HepG2 (cell line): ENCODE measurements around the gene DLG1. TPM values are rescaled to one million over a fixed set of nuclear protein-coding genes. Genes with fewer than 3 reads are reported as not detected.

Experiments used
- ELF3 ChIP-seq: IDR thresholded peaks from 2 replicates; pipeline ENCODE4 v1.6.1; 2016; ENCODE audit warnings: missing genetic modification reagents, missing compliant biosample characterization
- FOSL2 ChIP-seq: sonication (generic); formaldehyde crosslinking; IDR thresholded peaks from 2 replicates; pipeline ENCODE4 v1.4.0; 2020; ENCODE audit warnings: missing genetic modification reagents
- FOXJ3 ChIP-seq: sonication (generic); formaldehyde crosslinking; IDR thresholded peaks from 2 replicates; pipeline ENCODE4 v1.4.0; 2020; ENCODE audit warnings: missing genetic modification reagents, mild to moderate bottlenecking, borderline replicate concordance
- HNF4A ChIP-seq: sonication (generic); formaldehyde crosslinking; IDR thresholded peaks from 2 replicates; pipeline ENCODE4 v1.4.0; 2020; ENCODE audit warnings: missing genetic modification reagents
- HOXA7 ChIP-seq: sonication (generic); formaldehyde crosslinking; IDR thresholded peaks from 2 replicates; pipeline ENCODE4 v1.8.1; 2022; ENCODE audit warnings: mild to moderate bottlenecking, missing genetic modification reagents, moderate library complexity
- IRF2 ChIP-seq: IDR thresholded peaks from 2 replicates; pipeline ENCODE4 v1.6.1; 2018; ENCODE audit warnings: missing genetic modification reagents, missing compliant biosample characterization
- MED13 ChIP-seq: sonication (generic); formaldehyde crosslinking; IDR thresholded peaks from 2 replicates; pipeline ENCODE4 v1.5.0; 2020; ENCODE audit warnings: missing genetic modification reagents
- MXD4 ChIP-seq: IDR thresholded peaks from 2 replicates; pipeline ENCODE4 v1.6.1; 2016; ENCODE audit warnings: mild to moderate bottlenecking, missing biosample characterization, missing genetic modification reagents
- PATZ1 ChIP-seq: sonication (generic); formaldehyde crosslinking; IDR thresholded peaks from 2 replicates; pipeline ENCODE4 v1.4.0; 2020; ENCODE audit warnings: missing genetic modification reagents
- REPIN1 ChIP-seq: sonication (generic); formaldehyde crosslinking; IDR thresholded peaks from 2 replicates; pipeline ENCODE4 v1.8.0; 2022; ENCODE audit warnings: missing genetic modification reagents, low read depth, mild to moderate bottlenecking, borderline replicate concordance
- SRSF1 ChIP-seq: fragments of 200-400 bp; formaldehyde crosslinking; optimal IDR thresholded peaks from 2 replicates; pipeline ENCODE3; 2017; ENCODE audit warnings: mild to moderate bottlenecking, low read depth, low read length, moderate library complexity
- ZNF17 ChIP-seq: sonication (generic); formaldehyde crosslinking; IDR thresholded peaks from 2 replicates; pipeline ENCODE4 v1.5.0; 2020; ENCODE audit warnings: mild to moderate bottlenecking, missing genetic modification reagents
- ZNF20 ChIP-seq: sonication (generic); formaldehyde crosslinking; IDR thresholded peaks from 2 replicates; pipeline ENCODE4 v1.4.0; 2020; ENCODE audit warnings: mild to moderate bottlenecking, moderate library complexity, missing genetic modification reagents
- ZNF354B ChIP-seq: sonication (generic); formaldehyde crosslinking; IDR thresholded peaks from 2 replicates; pipeline ENCODE4 v1.8.0; 2022; ENCODE audit warnings: mild to moderate bottlenecking, missing genetic modification reagents
- ZNF367 ChIP-seq: sonication (generic); formaldehyde crosslinking; IDR thresholded peaks from 2 replicates; pipeline ENCODE4 v1.4.0; 2020; ENCODE audit warnings: missing genetic modification reagents, borderline replicate concordance
- ZNF619 ChIP-seq: sonication (generic); formaldehyde crosslinking; IDR thresholded peaks from 2 replicates; pipeline ENCODE4 v1.4.0; 2020; ENCODE audit warnings: mild to moderate bottlenecking, missing genetic modification reagents
- ZNF720 ChIP-seq: sonication (generic); formaldehyde crosslinking; IDR thresholded peaks from 2 replicates; pipeline ENCODE4 v1.4.0; 2020; ENCODE audit warnings: missing genetic modification reagents
- ZSCAN20 ChIP-seq: sonication (generic); formaldehyde crosslinking; IDR thresholded peaks from 2 replicates; pipeline ENCODE4 v1.4.0; 2020; ENCODE audit warnings: missing genetic modification reagents, mild to moderate bottlenecking, borderline replicate concordance
- polyA plus RNA-seq, 8 experiments: library from polyadenylated mRNA; depleted of rRNA in 3 of 8; stranded (reverse) in 7 of 8; unstranded in 1 of 8; fragments of >200 nt; fragmentation: Illumina TruSeq in 4 of 8; extraction: Trizol in 4 of 8; gene quantifications; 2 replicates each; pipeline versions ENCODE4 v1.2.1 to v1.2.3, GENCODE V29; 2011 to 2016; ENCODE audit warnings: low read depth in 4 of 8, missing spikeins in 1 of 8, mixed read lengths in 1 of 8; ENCODE audit not compliant: insufficient read depth in 1 of 8
- total RNA-seq, 5 experiments: library from RNA; depleted of rRNA; stranded (reverse); fragments of >200 nt; fragmentation: Illumina TruSeq; extraction: Trizol; gene quantifications; 2 replicates each; pipeline ENCODE4 v1.2.3, GENCODE V29; 2016; ENCODE audit warnings: low read depth in 1 of 5
- TF ChIP-seq, protein P1 (sequence below), 2 experiments: IDR thresholded peaks; 2 replicates each; pipeline ENCODE4 v1.6.1; 2011 to 2012; ENCODE audit warnings: low read length in 2 of 2, borderline replicate concordance in 1 of 2, low read depth in 1 of 2, mild to moderate bottlenecking in 1 of 2, moderate library complexity in 1 of 2
- TF ChIP-seq, protein P2 (sequence below): sonication (generic); formaldehyde crosslinking; IDR thresholded peaks from 2 replicates; pipeline ENCODE4 v1.4.0; 2020; ENCODE audit warnings: missing genetic modification reagents
- TF ChIP-seq, protein P3 (sequence below): sonication (generic); formaldehyde crosslinking; IDR thresholded peaks from 2 replicates; pipeline ENCODE4 v1.8.1; 2023; ENCODE audit warnings: mild to moderate bottlenecking, moderate library complexity, missing genetic modification reagents

The DLG1 gene
- total and polyA plus RNA-seq, 2 of the 13 experiments (the other 11 are each of a cell fraction or from before 2014, with no cell fraction given): 30.5 to 104 TPM

GRCh38 chr3:197270558-197271317 is 27.7 kb downstream of the DLG1 start (continued):
- TF ChIP-seq MXD4 (CRISPR knock-in tag): no peak
- no peak for TF ChIP-seq ZNF367 (CRISPR knock-in tag)
- no peak for TF ChIP-seq ZNF17 (CRISPR knock-in tag)
- 0 out of 2 replicates have a peak, but pooled peaks have one; percentile 40 for TF ChIP-seq IRF2
- TF ChIP-seq, protein P1, sequence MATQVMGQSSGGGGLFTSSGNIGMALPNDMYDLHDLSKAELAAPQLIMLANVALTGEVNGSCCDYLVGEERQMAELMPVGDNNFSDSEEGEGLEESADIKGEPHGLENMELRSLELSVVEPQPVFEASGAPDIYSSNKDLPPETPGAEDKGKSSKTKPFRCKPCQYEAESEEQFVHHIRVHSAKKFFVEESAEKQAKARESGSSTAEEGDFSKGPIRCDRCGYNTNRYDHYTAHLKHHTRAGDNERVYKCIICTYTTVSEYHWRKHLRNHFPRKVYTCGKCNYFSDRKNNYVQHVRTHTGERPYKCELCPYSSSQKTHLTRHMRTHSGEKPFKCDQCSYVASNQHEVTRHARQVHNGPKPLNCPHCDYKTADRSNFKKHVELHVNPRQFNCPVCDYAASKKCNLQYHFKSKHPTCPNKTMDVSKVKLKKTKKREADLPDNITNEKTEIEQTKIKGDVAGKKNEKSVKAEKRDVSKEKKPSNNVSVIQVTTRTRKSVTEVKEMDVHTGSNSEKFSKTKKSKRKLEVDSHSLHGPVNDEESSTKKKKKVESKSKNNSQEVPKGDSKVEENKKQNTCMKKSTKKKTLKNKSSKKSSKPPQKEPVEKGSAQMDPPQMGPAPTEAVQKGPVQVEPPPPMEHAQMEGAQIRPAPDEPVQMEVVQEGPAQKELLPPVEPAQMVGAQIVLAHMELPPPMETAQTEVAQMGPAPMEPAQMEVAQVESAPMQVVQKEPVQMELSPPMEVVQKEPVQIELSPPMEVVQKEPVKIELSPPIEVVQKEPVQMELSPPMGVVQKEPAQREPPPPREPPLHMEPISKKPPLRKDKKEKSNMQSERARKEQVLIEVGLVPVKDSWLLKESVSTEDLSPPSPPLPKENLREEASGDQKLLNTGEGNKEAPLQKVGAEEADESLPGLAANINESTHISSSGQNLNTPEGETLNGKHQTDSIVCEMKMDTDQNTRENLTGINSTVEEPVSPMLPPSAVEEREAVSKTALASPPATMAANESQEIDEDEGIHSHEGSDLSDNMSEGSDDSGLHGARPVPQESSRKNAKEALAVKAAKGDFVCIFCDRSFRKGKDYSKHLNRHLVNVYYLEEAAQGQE (IDR thresholded peaks at IDR 0.05; ENCODE audit: borderline replicate concordance in 1 of 2, low read depth in 1 of 2, low read length in 2 of 2): no peak
- TF ChIP-seq REPIN1: no peak
- TF ChIP-seq FOXJ3 (CRISPR knock-in tag): peak; percentile 69; the same call in 1 of the 2 replicates
- TF ChIP-seq HNF4A (CRISPR knock-in tag): peak; percentile 70
- TF ChIP-seq, protein P2, sequence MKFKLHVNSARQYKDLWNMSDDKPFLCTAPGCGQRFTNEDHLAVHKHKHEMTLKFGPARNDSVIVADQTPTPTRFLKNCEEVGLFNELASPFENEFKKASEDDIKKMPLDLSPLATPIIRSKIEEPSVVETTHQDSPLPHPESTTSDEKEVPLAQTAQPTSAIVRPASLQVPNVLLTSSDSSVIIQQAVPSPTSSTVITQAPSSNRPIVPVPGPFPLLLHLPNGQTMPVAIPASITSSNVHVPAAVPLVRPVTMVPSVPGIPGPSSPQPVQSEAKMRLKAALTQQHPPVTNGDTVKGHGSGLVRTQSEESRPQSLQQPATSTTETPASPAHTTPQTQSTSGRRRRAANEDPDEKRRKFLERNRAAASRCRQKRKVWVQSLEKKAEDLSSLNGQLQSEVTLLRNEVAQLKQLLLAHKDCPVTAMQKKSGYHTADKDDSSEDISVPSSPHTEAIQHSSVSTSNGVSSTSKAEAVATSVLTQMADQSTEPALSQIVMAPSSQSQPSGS: no peak
- TF ChIP-seq ZSCAN20 (CRISPR knock-in tag): no peak
- TF ChIP-seq ZNF720 (CRISPR knock-in tag): no peak
- peak; percentile 64; the same call in 1 of the 2 replicates for TF ChIP-seq ELF3
- peak; percentile 32; the same call in 1 of the 2 replicates for TF ChIP-seq PATZ1 (CRISPR knock-in tag)
- peak; percentile 88 for TF ChIP-seq FOSL2
- TF ChIP-seq MED13 (CRISPR knock-in tag): no peak
- TF ChIP-seq SRSF1: no peak
- no peak for TF ChIP-seq ZNF354B (CRISPR knock-in tag)
- TF ChIP-seq HOXA7 (CRISPR knock-in tag): no peak
- TF ChIP-seq, protein P3, sequence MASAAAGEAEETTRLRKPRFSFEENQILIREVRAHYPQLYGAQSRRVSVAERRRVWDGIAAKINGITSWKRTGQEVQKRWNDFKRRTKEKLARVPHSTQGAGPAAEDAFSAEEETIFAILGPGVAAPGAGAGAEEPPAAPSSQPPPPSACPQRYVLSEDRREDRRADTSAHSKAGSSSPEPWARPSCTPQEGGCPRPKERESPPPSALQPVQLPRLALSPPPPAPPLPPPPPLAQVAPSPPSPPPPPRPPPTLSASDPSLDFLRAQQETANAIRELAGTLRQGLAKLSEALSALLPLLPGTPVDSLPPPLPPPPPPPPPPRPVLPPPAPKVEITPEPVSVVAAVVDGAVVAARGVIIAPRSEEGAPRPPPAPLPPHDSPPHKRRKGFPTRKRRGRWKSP (CRISPR knock-in tag): no peak
- no peak for TF ChIP-seq ZNF619
- no peak for TF ChIP-seq ZNF20
